SH-SY5Y (cell line): ENCODE measurements around the gene ZNF417.
"Not testable (repeated sequence)": the region's sequence is repeated elsewhere in the genome, so short reads cannot be mapped to it uniquely, and the experiment has no call there.

Experiments
- GATA2 ChIP-seq: IDR thresholded peaks from 2 replicates; pipeline ENCODE4 v1.6.1; 2011; ENCODE audit warnings: mild to moderate bottlenecking, low read depth, low read length
- GATA3 ChIP-seq: IDR thresholded peaks from 2 replicates; pipeline ENCODE4 v1.6.1; 2011; ENCODE audit warnings: low read depth, mild to moderate bottlenecking, low read length, moderate library complexity

Gene ZNF417

DNA sequence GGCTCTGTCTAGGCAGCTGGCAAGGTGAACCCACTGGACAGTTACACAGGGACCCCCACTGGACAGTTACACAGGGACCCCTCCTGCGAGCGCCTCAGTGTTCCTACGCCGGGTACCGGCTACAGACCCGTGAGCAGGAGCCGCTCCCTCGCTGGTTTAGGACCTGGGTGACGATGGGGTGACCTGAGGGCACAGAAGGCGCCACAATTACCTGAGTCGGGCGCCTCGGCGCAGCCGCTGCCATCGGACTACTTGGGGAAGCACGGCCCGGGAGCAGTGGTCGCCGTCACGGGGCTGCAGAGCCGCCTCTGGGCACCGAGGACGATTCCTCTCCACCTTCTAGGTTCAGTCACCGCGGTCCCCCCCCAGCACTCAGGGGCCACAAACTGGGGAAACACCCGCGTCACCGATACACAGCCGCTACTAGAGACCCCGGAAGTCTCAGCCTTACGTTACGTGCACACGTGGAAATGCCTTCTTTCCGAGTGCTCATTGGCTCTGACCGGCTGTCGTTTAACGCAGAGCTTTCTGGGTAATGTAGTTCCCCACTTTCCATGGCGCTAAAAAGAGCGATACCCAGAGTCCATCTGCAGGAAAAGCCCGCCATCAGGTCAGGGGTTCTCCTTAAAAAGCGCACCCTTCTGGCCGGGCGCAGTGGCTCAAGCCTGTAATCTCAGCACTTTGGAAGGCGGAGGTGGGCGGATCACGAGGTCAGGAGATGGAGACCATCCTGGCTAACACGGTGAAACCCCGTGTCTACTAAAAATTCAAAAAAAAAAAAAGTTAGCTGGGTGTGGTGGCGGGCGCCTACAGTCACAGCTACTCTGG is at the start of gene ZNF417:
Gene ZNF417 (minus strand): TSS at position 425 of the 828 bp plus-strand sequence. CDS start 181 bp downstream, at position 244.
- not testable (repeated sequence) for TF ChIP-seq GATA3, GATA2

DNA sequence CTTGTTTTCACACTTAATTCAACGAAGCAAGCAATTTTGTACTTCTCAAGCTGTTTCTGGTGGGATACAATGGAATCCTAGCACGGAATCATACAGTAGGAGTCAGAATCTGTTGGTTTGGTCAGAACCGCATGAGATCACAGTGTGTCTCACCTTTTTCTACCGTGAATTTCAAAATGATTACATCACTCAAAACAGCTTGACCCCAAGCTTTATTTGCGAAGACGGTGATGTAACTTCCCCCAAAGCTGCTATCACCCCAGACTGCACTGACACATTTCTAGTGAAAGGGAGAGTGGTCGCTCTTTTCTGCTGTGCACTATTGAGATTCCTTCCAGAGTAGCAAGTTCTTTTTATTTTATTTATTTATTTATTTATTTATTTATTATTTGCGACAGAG is 48.4 kb upstream of the ZNF417 start:
- TF ChIP-seq GATA2 (no peak), GATA3 (no peak)

DNA sequence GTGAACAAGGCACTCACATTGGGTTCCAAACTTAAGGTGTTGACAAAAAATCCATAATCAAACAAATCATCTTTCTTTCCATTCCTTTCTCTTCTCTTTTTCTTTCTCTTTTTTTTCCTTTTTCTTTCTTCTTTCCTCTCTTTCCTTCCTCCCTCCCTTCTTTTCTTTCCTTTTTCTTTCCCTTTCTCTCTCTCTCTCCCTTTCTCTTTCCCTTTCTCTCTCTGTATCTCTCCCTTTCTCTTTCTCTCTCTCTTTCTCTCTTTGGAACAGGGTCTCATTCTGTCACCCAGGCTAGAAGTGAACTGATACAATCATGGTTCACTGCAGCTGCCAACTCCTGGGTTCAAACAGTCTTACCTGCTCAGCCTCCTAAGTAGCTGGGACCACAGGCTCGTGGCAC is 45.4 kb upstream of the ZNF417 start:
- TF ChIP-seq GATA3, result no peak
- no peak for TF ChIP-seq GATA2

DNA sequence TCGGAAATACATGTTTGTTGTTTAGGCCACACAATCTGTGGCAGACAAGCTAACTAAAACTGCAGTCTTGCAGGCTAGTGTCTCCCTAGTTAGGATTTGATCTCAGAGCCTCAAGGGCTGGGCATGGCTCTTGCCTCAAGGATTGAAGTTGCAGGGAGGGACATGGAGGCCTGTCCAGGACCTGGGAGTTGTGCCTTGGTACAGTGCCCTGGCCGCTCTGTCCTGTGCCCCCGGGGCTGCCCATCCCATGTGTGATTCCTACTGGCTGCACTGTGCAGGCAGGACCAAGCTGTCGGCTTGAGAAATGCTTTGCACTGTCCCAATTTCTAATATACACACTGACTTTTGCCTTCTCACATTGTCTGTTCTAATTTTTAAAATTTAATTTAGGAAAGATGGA is 38.6 kb upstream of the ZNF417 start:
- TF ChIP-seq GATA2, result no peak
- no peak for TF ChIP-seq GATA3

DNA sequence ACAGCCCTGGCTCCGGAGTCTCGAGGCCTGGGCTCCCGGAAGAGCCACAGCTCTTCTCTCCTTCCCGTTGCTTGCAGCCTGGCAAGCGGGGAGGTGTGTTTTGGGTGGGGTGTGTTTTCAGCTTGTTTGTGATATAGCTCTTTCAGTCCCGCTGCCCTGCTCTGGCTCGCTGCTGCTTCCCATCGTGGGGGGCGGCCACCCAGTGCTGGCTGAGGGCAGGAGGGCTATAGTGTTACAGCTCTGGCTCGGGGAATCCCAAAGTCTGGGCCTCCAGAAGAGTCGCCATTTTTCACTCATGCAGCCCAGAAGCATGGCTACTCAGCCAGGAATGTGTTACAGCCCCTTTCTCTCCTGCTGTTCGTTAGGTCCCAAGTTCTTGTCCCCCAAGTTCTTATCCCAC is 33.3 kb upstream of the ZNF417 start:
- TF ChIP-seq GATA3, result no peak
- no peak for TF ChIP-seq GATA2

DNA sequence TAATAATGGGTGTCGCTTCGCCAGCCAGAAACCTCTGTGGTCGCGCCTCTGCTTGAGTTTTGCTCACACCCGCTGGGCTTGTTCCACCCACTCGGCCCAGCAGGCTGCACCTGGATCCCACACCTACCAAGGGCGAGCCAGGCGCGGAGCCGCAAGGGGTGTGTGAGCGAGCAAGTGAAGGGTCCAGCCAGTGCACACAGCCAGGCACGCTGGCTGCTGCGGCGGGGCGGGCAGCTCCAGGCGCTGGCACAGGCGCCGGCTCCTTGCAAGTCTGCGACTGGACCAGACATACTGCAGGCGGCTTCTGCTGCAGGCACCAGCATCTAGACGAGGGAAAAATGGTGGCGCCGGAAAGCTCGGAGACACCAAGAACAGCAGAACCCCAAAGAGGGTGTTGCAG is 32.9 kb upstream of the ZNF417 start:
- TF ChIP-seq GATA2 (no peak), GATA3 (no peak)

DNA sequence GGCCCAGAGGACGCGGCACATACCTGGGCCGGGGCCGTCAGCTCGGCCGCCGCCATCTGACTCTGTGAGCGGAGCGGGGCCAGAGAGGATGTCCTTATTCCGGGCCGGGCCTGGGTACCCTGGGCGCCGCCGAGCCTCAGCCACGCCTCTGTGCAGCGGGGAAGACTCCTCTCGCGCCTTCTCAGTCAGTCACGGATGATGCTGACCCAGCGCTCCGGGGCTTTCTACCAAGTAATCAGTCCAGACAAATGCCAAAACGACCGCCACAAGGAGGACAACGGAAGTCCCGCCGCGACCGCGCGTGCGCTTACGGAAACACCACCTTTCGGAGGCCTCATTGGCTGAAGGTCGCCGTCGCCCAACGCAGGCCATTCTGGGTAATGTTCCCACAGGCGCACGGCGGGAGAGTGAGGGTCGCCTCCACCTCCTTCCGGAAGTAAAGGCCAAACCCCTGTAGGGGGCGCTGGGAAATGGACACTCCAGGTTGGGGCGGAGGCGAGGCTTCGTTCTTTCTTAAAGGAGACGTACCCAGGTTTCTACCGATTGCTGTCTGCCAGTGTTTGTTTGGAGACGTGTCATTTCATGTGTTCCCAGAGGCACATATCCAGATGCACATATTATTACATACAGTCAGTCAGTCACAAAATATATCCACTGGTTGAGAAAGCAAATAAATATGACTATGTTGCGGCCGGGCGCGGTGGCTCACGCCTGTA is 31.2 kb upstream of the ZNF417 start, which contains the start of gene ZNF256:
Gene ZNF256 (minus strand): TSS at position 288 of the 716 bp plus-strand sequence. CDS start 232 bp downstream, at position 56.
- TF ChIP-seq GATA2, result no peak
- no peak for TF ChIP-seq GATA3

DNA sequence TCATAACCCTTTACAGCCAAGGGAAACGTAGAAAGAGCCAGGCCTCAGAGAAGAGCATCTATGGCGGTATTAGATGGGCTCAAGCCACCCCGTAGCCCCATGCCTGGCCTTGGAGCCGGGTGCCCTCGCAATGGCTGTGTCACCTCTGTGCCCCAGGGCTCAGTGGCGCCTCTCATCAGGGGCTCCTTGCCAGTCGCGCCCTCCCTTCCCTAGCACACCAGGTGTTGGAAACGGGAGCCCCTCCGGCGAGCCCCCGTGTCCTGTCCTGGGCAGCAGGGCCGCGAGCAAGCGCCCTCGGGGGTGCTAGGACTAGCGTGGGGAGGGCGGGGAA is 30.7 kb upstream of the ZNF417 start:
- no peak for TF ChIP-seq GATA2
- no peak for TF ChIP-seq GATA3

DNA sequence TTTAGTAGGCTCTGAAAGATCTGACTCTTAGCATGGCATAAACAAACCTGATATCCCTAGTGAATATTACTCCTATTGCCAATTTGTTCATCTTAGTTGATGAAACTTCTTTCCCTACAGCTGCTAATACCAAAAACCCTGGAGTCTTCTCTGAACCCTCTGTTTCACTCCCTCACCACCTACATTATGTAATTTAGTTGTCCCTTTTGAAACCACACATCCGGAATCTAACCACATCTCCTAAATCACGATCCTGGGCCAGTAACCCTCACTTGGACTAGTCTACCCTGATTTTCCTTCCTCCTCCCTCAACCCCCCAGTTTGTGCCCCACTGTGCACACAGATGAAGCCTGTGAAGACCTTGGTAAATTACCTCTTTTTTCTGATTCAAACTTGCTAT is 29.9 kb upstream of the ZNF417 start:
- no peak for TF ChIP-seq GATA3
- TF ChIP-seq GATA2, result no peak

DNA sequence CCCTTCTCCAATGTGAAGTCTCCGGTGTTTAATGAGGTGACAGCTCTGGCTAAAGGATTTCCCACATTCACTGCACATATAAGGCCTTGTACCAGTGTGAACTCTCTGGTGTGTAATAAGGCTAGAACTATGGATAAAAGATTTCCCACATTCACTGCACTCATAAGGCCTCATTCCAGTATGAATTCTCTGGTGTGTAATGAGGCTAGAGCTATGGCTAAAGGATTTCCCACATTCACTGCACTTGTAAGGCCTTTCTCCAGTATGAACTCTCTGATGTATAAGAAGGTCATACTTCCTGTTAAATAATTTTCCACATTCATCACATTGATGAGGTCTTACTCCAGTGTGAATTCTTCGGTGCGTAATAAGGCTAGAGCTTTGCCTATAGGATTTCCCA is 25.2 kb upstream of the ZNF417 start:
- TF ChIP-seq GATA2, result no peak
- TF ChIP-seq GATA3, result no peak

DNA sequence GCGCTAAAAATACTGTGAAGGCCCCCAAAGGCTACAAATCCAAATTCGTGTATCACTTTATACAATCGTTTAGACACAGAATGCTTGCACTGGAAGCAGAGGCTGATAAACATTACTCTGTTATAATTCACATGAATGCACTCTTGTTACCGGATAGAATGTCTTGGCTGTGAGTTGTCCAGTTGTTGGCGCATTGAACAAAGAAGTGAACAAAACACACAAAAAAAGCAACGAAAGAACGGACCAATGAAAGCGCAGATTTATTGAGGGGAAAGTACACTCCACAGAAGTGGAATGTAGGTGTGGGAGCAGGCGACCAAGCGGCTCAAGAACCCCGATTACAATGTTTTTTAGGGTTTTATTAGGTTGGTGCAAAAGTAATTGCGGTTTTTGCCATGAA is 19.3 kb upstream of the ZNF417 start:
- TF ChIP-seq GATA3 (no peak), GATA2 (no peak)

DNA sequence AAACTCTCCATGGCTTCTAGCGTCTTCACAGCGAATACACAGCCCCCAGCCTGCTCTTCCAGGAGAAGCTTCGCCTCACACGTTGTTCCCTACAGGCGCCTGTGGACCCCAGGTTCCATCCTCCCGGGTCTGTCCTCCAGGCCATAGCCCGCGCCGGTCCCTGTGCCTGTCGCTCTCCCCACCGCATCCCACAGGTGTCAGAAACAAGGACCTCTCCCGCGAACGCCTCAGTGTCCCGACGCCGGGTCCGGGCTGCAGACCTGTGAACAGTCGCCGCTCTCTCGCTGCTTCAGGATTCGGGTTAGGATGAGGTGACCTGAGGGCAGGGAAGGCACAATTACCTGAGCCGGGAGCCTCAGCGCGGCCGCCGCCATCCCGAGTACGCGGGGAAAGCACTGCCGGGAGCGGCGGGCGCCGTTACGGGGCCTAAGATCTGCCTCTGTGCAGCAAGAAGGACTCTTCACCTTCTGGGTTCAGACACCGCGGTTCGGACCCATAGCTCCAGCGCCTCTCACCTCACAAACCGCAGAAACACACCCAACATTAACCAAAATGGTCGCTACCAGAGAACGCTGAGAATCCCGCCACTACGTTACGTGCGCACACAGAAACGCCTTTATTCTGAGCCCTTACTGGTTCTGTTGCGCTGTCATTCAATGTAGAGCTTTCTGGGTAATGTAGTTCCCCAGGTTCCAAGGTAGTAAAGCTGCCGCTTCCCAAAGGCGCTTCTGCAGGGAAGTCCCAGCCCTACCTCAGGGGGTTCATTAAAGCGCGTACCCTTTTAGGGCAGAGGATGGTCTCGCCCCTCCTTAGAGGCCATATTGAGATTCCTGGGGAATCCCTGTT is 18.7 kb upstream of the ZNF417 start, which contains the start of gene ZNF418:
Gene ZNF418 (minus strand): TSS at position 583 of the 846 bp plus-strand sequence. CDS start 1,580 bp downstream, outside the sequence.
- TF ChIP-seq GATA3 (no peak), GATA2 (no peak)

DNA sequence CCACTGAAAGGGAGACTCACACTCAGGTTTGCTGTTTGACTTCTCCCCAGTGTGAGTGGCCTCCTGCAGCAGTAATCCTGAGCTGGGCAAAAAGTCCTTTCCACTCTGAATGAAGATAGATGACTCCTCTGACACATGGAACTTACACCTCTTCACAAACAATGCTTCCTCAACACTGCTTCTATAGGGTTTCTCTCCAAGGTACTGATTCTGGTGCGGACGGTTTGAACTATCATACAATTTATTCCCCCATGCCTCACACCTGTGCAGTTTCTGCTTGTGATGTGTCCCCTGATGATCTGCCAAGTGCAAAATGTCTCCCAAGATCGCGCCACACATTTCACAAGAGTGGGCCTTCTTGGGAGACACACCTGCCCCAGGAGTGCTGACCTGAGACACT is 11.2 kb upstream of the ZNF417 start:
- no peak for TF ChIP-seq GATA3
- no peak for TF ChIP-seq GATA2

DNA sequence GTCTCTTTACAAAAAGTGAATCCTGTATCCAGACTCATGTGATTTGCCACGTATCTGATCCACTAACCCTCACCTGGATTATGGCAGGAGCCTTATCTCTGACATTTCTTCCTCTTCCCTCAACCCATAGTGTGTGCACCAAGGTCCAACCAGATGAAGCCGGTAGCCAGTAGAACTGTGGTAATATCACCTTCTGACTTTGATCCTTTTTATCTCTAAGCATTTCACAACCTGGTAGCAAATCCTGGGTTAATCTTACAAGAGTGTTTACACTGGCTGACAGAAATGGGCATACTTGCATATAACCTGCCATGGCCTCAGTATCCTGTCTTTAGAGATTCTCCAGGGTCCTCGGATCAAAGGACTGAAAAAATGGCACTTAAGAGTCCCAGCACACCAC is 1.9 kb downstream of the ZNF417 start:
- no peak for TF ChIP-seq GATA2
- TF ChIP-seq GATA3, result no peak
